GM21619 (cell line): Measurements from ENCODE around the gene STAB1.

Source experiments
- ATAC-seq: cut with Tn5 transposase; IDR thresholded peaks from one replicate; pipeline ENCODE4 v1.9.1; 2021; ENCODE audit not compliant: unreplicated experiment

STAB1 gene

DNA sequence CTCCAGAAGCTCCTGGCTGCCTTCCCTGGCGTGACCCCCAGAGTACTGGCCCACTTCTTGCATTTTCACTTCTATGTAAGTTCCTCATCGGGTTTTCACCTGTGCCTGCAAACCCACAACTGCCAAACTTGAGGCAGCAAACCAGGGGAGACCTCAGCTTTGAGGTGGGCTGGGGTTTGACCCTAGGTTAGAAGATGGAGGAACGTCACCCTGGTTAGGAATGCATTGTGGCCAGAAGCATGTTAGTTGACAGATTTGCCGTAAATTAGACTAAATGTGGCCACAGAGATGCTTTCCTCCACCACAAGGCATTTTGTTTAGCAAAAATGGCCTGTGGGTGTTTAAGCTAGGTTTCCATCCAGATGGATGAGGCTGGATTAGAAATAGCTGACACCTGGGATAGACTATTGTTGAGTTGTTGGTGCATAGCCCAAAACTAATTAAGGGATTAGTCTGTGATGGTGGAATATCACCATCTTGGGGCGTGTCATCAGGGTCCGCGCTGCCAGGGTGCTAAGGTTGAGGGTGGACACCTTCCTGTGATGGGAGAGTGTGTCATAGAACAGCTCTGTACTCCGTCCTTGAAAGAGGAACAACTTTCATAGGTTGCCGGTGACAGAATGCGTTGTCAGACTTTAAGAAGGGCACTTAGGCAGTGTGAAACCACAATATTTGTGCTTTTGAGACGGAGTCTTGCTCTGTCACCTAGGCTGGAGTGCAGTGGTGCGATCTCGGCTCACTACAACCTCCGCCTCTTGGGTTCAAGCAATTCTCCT, 36.2 kb upstream of the STAB1 start:
- ATAC-seq, result no peak

DNA sequence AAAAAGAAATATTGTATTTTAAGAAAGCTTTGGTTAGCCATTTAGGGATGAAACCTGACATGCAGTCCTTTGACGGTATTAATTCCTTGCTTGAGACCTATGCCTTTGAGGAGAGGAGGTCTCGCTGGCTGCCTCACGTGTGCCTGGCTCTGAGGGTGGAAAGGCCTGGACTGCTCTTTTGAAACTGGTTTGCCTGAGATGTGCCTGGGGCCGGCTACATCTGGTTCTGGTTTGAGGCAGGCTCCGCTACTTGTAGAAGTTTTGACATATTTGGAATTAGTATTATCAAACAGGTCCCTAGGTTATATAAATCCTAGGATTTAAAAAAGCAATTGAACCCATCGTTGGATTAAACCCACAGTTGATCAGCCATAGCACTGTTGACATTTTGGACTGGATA, 33.3 kb upstream of the STAB1 start:
- ATAC-seq, result no peak

DNA sequence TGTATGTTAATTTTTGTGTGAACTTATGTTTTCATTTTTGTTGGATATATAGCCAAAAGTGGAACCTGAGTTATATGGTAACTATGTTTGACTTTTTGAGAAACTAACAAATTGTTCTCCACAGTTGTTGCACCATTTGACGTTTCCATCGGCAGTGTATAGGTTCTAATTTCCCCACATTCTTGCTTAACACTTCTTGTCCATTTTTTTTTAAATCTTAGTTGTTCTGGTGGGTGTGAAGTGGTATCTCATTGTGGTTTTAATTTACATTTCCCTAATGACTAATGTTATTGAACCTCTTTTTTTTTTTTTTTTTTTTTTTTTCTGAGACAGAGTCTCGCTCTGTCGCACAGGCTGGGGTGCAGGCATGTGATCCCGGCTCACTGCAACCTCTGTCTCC, 31.7 kb upstream of the STAB1 start:
- no peak for ATAC-seq

DNA sequence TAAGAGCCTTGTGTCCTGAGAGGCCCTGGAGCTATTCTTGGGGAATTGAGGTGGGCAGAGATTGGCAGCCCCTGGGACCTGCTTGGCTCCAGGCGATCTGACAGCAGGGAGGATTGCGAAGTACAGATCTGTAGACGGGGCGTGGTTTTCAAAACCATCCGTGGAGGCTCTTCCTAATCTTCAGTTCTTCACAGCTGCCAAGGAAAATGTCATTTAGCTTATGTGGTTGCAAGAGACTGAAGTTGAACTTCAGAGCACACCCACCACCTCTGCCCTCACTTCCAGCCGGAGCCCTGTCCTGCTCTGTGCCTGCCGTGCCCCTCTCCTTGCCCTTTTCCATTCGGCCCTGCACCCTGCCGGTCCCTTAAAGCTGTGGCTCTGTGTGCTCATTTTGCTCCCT, 26.8 kb upstream of the STAB1 start:
- no peak for ATAC-seq

DNA sequence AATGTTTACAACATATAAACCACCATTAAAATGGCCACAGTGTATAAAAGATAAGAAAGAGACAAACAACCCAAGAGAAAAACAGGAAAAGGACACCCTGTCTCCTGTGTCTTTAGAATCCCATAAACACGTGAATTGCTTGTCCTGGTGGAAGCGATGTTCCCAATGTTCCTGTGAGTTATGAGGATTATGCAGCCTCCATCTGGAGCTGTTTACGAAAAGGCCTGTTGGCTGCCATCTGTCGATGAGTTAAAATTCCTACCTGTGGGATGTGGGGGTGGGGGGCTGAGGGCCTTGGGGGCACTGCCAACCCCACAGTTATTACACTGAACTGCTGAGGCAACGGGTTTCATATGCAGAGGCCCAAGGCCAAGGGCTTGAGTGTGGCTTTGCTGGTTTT, 26.1 kb upstream of the STAB1 start:
- no peak for ATAC-seq

DNA sequence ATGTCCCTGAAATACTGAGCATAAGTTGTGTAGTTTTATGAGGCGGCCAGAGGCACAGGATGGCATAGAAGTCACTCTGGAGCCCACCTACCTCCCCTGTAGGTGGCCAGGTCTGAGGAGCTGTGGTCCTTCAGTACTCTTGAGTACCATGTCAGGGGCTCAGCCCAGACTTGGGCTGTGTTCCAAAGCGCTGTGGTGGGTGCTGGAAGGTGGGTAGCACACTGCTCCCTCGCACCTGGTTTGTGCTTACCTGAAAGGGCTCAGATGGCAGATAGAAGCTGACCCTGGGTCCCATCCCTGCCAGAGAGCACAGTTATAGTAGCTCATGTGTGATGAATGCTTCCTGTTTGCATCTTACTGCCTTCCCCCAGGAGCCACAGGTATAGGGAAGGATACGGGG, 24.2 kb upstream of the STAB1 start:
- ATAC-seq, result no peak

DNA sequence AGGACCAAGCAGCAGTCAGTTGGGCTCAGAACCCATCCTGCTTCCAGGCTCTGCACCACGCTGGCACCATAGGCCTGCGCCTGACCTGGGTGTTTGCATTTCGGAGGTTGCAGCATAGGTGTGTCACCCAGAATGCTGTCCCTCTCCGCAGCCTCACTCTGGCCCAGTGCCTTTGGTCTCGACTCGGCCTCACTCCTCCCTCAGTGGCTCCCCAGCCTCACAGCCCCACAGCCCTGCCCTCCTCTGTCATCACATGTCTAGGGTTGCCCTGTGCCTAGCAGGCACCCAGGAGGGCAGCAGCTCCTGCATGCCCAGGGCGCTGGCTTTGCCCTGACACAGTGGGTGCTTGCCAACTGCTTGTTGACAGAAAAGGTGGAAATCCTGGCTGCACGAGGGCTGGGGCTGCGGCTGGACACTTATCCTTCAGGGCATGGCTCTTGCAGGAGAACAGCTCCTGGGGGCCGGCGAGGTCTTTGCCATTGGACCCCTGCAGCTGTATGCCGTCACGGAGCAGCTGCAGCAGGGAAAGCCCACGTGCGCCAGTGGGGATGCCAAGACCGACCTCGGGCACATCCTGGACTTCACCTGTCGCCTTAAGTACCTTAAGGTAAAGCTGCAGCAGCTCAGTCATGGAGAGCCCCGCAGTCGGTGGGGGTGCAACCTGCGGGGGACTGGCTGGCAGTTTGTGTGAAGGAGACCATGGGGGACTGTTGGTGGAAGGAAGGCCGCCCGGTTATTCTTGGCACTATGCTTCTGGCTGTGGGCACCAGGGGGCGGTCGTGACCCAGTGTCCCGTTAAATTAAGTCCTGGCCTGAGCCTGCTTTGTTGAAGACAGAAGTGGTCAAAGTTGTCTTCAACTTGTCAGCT, 23.5 kb upstream of the STAB1 start:
- no peak for ATAC-seq

DNA sequence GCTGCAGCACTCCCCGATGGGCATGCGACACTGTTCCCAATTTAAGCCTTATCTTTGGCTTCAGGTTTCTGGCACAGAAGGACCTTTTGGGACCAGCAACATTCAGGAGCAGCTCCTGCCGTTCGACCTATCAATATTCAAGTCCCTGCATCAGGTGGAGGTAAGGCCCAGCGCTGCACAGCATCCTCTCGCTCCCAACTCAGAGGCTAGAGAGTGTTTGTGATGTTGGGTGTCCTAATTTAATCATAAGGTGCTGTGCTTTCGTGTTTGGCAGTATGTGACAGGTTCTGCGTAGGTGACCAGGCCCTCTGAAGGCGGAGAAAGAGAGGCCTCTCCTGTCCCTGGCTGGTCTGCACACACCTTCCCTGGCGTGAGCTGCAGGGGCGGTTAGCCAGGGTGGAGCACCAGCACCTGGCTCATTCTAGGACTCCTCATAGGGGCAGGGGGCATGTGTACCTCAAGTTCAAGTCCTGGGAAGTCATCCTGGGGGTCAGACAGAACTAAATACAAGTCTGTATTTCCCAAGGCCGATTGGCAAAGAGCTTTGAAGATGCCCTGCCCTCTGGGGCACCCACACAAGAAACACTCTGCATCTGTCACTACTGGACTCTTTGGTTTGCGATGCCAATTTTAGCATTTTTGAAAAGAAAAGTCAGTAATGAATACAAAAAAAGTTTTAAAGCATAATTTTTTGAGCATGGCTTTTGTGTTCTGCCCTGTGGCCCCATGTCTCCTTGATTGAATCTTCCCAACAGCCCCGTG, 22.7 kb upstream of the STAB1 start:
- ATAC-seq, result no peak

DNA sequence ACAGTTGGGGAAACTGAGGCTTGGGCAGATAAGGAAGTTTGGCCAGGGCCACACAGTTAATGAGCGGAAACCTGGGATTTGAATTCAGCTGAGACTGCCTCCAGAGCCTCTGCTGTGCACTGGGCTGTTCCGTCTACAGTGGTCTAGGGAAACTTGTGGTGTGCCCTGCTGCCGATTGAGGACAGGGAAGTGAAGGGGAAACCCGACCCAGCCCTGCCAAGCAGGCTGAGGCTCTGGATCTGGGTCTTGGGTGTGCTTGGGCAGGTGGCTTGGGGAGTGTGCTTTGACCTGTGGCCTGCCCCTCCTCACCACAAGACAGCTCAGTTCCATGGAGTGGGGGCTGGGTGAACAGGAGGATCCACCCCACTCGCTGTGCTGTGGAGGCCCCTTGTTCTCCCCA, 22.1 kb upstream of the STAB1 start:
- no peak for ATAC-seq

DNA sequence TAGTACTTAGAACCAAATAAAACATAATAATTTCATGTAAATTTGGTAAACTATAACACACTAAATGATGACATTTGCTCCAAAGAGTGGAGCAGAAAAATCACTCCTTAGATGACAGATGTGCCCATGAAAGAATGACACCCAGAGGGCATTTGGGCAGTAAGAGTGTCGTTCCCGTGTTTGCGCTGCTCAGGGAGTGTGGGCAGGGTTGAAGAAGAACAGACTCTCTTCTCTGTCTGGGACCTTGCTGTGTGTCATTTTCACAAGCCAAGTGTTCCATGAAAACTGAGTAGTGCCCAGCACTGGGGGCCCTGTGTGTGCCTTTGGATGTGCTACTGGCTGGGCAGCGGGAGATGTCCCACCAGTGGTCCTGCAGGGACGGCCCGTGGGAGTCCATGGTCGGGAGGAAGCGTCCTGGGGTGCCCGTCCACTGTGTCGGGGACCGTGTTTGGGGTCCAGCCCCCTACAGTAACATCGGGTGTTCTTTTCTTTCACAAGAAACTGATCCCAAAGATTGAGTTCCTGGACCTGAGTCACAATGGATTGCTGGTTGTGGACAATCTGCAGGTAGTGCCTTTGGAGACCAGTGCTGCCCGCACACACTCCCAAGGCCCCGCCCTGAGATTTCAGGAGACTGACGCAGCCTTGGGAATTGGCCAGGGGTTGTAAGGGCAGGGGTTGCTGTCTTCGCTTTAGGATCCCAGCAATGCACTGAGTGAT, 17.9 kb upstream of the STAB1 start:
- no peak for ATAC-seq

DNA sequence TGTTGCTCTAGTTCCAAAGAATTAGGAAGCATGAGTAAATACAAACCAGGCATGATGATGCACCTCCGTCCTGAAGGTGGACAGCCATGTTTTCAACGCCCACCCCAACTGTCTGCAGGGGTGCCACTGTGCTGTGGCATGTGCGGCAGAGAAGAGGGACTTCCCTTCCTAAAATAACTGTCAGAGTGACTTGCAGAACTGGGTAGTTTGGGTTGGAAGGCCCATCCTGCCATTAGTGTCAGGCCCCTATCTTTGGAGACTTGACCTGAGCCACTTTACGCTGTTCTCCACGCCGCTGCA, 17.4 kb upstream of the STAB1 start:
- no peak for ATAC-seq

DNA sequence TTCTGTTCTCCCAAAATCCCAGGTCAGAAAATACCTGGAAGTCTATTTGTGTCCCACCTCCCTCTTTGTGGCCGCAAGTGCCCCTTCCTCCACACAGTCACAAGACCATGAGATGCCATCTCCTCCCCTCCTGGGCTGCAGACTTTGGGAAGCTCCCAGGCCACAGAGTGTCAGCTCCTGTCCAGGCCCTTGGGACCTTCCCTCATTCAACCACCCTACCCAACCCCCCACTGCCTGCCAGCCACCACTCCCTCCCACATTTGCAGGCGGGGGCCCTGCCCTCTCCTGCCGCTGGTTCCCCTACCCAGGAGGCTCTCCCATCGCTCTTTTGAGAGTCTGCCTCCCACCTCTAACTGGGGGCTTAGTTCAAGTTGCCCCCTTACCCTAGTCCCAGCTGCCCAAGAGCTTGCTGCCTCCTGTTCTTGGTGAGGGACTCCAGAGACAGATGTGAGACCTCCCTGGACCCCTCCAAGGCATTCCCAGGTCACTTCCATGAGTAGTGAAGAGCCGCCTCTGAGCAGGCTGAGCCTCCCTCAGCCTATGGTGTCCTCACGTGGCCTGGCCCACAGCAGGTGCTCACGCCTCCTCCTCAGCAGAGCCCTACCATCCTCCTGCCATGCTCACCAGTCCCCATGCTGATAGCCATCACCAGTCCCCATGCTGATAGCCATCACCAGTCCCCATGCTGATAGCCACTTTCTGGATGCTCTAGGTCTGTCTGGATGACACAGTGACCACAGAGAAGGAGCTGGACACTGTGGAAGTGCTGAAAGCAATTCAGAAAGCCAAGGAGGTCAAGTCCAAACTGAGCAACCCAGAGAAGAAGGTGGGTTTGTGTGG, 15.9 kb upstream of the STAB1 start:
- no peak for ATAC-seq

DNA sequence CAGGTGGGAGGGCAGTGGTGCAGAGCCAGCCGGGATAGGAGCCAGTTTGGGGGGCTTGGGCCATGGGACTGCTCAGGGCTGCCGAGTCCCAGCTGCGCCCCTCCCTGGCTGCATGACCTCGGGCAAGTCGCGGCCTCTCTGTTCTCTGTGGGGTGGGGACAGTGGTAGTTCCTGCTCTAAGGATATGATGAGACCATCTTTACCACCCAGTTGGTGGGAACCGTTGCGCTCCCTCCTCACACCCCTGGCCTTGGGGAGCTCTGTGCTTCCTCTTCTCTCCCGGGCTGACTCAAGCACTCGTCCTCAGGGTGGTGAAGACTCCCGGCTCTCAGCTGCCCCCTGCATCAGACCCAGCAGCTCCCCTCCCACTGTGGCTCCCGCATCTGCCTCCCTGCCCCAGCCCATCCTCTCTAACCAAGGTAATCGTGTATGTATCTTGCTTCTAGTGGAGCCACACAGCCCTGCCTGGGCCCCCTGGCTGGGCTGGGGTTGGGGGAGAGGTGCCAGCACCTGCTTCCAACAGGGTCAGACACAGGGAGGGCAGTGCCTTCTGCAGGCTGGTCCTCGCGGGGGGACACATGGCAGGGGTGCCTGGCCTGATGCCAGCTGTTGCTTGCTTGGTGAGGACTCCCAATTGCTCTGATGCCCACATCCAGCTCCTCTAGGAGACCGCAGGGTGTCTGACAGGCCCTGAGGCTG, 15.1 kb upstream of the STAB1 start:
- no peak for ATAC-seq

DNA sequence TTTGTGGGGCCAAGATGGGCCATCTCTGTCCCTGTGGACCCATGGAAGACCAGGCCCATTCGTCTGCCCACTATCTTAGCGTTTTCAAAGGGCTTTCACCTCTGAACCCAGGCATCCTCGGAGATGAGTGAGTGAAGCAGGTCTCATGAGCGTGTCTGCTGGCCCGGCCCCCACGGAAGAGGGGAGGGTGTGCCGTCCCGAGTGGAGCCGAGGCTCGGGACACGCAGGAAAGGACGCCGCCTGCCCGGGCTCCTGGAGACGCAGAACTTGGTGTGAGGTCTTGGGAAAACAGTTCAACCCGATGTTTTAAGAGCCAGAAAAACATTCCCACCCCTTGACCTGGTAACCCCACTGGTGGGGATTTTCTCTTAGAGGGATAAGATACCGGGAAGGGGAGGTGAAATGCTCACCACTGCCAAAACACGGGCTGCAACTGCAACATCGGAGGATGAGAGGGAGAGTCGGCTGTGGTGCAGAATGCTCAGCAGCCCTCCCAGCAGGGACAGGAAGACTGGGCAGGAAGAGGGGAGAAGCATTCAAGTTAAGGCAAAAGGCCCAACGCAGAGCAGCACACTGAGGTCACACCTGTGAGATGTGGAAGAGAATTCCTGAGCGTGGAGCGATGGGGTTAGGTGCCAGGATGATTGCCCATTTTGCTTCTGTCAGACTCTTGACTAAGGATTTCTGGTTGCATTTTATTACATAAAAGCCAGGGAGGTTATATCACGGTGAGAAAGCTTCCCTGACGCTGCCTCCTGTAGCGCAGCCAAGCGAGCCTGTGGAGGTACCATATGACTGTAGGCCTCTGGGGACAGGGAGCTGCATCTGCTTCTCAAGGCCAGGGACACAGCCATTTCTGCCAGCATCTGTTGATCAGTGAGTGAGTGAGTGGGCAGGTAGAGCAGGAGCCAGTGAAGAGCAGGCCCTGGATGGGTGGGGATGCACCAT, 14.1 kb upstream of the STAB1 start:
- ATAC-seq, result no peak

DNA sequence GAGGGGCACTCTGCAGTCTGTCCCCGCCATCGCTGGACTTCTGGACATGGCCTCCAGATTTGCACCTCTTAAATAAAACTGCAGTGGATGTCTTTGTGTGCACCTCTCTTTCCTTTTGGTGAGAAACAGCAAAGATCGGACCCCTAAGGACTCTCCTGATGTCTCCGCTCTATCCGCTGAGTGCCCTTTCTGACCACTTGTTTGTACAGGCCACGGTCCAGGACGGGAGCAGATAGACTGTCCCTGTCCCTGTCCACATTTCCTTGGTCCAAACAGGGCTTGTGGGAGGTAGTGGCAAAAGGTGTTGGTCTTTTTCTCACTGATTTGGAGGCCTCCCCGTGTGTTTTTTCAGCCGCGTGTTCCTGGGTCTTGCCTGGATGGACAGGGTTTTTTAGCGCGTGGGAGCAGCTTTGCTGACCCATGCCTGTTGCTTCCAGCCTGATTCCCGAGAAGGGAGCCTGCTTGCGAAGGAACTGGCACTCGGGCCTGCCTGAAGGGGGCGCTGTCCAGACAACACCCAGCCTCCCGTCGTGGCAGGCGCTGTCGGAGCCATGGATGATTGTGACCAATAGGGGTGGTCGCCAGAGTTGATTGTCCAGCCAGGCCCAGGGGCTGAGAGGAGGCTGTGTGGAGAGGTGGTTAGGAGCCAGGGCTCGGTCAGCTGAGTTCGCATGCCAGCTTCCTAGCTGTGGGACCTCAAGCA, 13.2 kb upstream of the STAB1 start:
- no peak for ATAC-seq

DNA sequence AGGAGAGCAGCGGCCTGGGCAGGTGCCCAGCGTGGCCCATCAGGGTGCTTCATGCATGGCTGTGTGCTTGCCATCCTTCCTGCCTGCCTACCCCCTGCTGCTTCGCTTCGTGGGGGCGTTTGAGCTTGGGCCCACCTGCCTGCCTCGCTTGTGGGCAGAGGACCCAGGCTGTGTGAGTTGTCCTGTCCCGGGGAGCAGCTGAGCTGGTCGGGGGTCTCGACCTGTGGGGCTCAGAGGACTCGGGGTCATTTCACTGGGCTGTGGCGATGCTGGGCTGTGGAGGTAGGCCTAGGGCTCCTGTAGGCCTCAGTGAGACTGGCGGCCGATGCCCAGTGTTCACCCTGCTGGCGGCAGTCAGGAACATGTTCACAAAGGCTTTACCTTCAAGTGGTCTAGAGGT, 12.1 kb upstream of the STAB1 start:
- ATAC-seq, result no peak

DNA sequence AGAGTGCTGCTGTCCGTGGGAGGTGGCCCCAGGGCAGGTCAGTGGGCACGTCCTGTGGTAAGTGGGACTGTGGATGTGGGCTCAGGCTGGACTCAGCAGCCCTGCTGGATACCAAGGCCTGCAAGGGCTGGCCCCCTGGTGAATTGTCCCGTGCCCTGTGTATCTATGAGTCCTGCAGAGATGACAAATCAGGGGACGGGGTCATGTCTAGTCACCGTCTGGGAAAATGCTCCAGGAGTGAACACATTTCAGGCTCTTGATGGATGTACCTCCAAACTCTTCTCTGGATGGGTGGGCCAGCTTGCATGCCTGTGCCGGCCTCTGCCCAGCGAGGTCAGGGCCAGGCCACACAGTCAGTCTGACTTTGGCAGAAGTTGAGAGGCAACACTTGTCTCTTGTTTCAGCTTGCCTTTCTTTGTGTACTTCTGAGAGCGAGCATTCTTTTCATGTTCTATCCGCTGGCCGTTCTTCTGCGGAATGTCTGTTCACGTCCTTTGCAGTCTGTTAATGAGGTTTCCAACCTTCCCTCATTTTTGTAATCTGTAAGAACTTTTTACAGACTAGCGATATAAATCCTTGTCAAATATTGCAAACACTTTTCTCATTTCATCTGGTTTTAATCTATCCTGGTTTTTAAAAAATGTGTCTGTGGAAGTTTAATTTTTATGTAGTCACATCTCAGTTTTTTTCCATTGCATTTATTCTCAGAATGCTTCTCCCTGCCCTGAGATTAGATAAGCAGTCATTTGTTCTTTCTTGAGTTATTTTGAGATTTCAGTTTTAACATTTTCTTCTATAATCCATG, 11.4 kb upstream of the STAB1 start:
- no peak for ATAC-seq
